Measurements from ENCODE around the gene EEPD1. TPM values are rescaled to one million over a fixed set of nuclear protein-coding genes. Genes with fewer than 3 reads are reported as not detected.

EEPD1 gene
- total RNA-seq, 1 experiment from 2014 or later = 9.8 TPM

GRCh38 chr7:36204044-36204663 is 51.1 kb downstream of the EEPD1 start:
- H3K27me3 ChIP-seq (ENCODE audit: control insufficient read depth, insufficient read depth, low read length) = no peaks in the 10 kb centered on the region
- no peak for DNase-seq
- no peaks in the 10 kb centered on the region for H3K36me3 ChIP-seq (replicated peaks; ENCODE audit: control insufficient read depth, insufficient read depth, low read length)
- H3K4me3 ChIP-seq (ENCODE audit: insufficient read depth, low read depth, low read length) = no peak overlapping the region

- Histone ChIP-seq H3K36me3 (replicated peaks; ENCODE audit: control insufficient read depth, insufficient read depth, low read length) (no peaks in the 10 kb centered on the region), H3K4me3 (ENCODE audit: insufficient read depth, low read depth, low read length) (no peak overlapping the region), H3K27me3 (ENCODE audit: control insufficient read depth, insufficient read depth, low read length) (no peaks in the 10 kb centered on the region)
- no peak for DNase-seq
Measured at GRCh38 chr7:36204929-36205635, 52.0 kb downstream of the EEPD1 start.

GRCh38 chr7:36205803-36206202 is 52.7 kb downstream of the EEPD1 start:
- Histone ChIP-seq H3K4me3 (ENCODE audit: insufficient read depth, low read depth, low read length) (no peak overlapping the region), H3K27me3 (ENCODE audit: control insufficient read depth, insufficient read depth, low read length) (no peaks in the 10 kb centered on the region), H3K36me3 (replicated peaks; ENCODE audit: control insufficient read depth, insufficient read depth, low read length) (no peaks in the 10 kb centered on the region)
- no peak for DNase-seq

- no peak for DNase-seq
- Histone ChIP-seq H3K36me3 (replicated peaks; ENCODE audit: control insufficient read depth, insufficient read depth, low read length) (no peaks in the 10 kb centered on the region), H3K4me3 (ENCODE audit: insufficient read depth, low read depth, low read length) (no peak overlapping the region), H3K27me3 (ENCODE audit: control insufficient read depth, insufficient read depth, low read length) (no peaks in the 10 kb centered on the region)
Measured at GRCh38 chr7:36207451-36208291, 54.6 kb downstream of the EEPD1 start.

GRCh38 chr7:36208426-36208825 is 55.4 kb downstream of the EEPD1 start:
- no peak for DNase-seq
- Histone ChIP-seq H3K36me3 (replicated peaks; ENCODE audit: control insufficient read depth, insufficient read depth, low read length) (no peaks in the 10 kb centered on the region), H3K27me3 (ENCODE audit: control insufficient read depth, insufficient read depth, low read length) (no peaks in the 10 kb centered on the region), H3K4me3 (ENCODE audit: insufficient read depth, low read depth, low read length) (no peak overlapping the region)

- Histone ChIP-seq H3K4me3 (ENCODE audit: insufficient read depth, low read depth, low read length) (no peak overlapping the region), H3K36me3 (replicated peaks; ENCODE audit: control insufficient read depth, insufficient read depth, low read length) (no peaks in the 10 kb centered on the region), H3K27me3 (ENCODE audit: control insufficient read depth, insufficient read depth, low read length) (no peaks in the 10 kb centered on the region)
- no peak for DNase-seq
Measured at GRCh38 chr7:36208997-36209813, 56.2 kb downstream of the EEPD1 start.

- Histone ChIP-seq H3K36me3 (replicated peaks; ENCODE audit: control insufficient read depth, insufficient read depth, low read length) (no peaks in the 10 kb centered on the region), H3K4me3 (ENCODE audit: insufficient read depth, low read depth, low read length) (no peak overlapping the region), H3K27me3 (ENCODE audit: control insufficient read depth, insufficient read depth, low read length) (no peaks in the 10 kb centered on the region)
- DNase-seq = no peak
Measured at GRCh38 chr7:36209814-36210183, 56.7 kb downstream of the EEPD1 start.

GRCh38 chr7:36210291-36210922 is 57.4 kb downstream of the EEPD1 start:
- no peaks in the 10 kb centered on the region for H3K27me3 ChIP-seq (ENCODE audit: control insufficient read depth, insufficient read depth, low read length)
- H3K36me3 ChIP-seq (replicated peaks; ENCODE audit: control insufficient read depth, insufficient read depth, low read length) = no peaks in the 10 kb centered on the region
- DNase-seq = no peak
- H3K4me3 ChIP-seq (ENCODE audit: insufficient read depth, low read depth, low read length) = no peak overlapping the region

- peak; percentile 67 for DNase-seq
- Histone ChIP-seq H3K27me3 (ENCODE audit: control insufficient read depth, insufficient read depth, low read length) (no peaks in the 10 kb centered on the region), H3K4me3 (ENCODE audit: insufficient read depth, low read depth, low read length) (no peak overlapping the region), H3K36me3 (replicated peaks; ENCODE audit: control insufficient read depth, insufficient read depth, low read length) (no peaks in the 10 kb centered on the region)
Measured at GRCh38 chr7:36214608-36215456, 61.8 kb downstream of the EEPD1 start.

GRCh38 chr7:36215457-36215765 is 62.4 kb downstream of the EEPD1 start:
- Histone ChIP-seq H3K36me3 (replicated peaks; ENCODE audit: control insufficient read depth, insufficient read depth, low read length) (no peaks in the 10 kb centered on the region), H3K27me3 (ENCODE audit: control insufficient read depth, insufficient read depth, low read length) (no peaks in the 10 kb centered on the region), H3K4me3 (ENCODE audit: insufficient read depth, low read depth, low read length) (no peak overlapping the region)
- DNase-seq = no peak

- Histone ChIP-seq H3K27me3 (ENCODE audit: control insufficient read depth, insufficient read depth, low read length) (no peaks in the 10 kb centered on the region), H3K36me3 (replicated peaks; ENCODE audit: control insufficient read depth, insufficient read depth, low read length) (no peaks in the 10 kb centered on the region), H3K4me3 (ENCODE audit: insufficient read depth, low read depth, low read length) (no peak overlapping the region)
- DNase-seq = no peak
Measured at GRCh38 chr7:36216063-36216684, 63.1 kb downstream of the EEPD1 start.

- Histone ChIP-seq H3K27me3 (ENCODE audit: control insufficient read depth, insufficient read depth, low read length) (no peaks in the 10 kb centered on the region), H3K4me3 (ENCODE audit: insufficient read depth, low read depth, low read length) (no peak overlapping the region), H3K36me3 (replicated peaks; ENCODE audit: control insufficient read depth, insufficient read depth, low read length) (no peaks in the 10 kb centered on the region)
- no peak for DNase-seq
Measured at GRCh38 chr7:36217211-36217960, 64.3 kb downstream of the EEPD1 start.

GRCh38 chr7:36217961-36218284 is 64.9 kb downstream of the EEPD1 start:
- Histone ChIP-seq H3K36me3 (replicated peaks; ENCODE audit: control insufficient read depth, insufficient read depth, low read length) (no peaks in the 10 kb centered on the region), H3K4me3 (ENCODE audit: insufficient read depth, low read depth, low read length) (no peak overlapping the region), H3K27me3 (ENCODE audit: control insufficient read depth, insufficient read depth, low read length) (no peaks in the 10 kb centered on the region)
- no peak for DNase-seq

Data from H7 (cell line).